MM.1S (cell line): ENCODE measurements around the gene MCF2L2.

Experiments
- EZH2phosphoT487 ChIP-seq: fragments of 300-600 bp; sonication (generic); IDR thresholded peaks from 2 replicates; pipeline ENCODE4 v1.6.1; 2018; ENCODE audit warnings: antibody characterized with exemption, low read length
- TF ChIP-seq, protein P1 (sequence below): fragments of 300-600 bp; sonication (generic); IDR thresholded peaks from 2 replicates; pipeline ENCODE4 v1.5.1; 2016; ENCODE audit warnings: antibody characterized with exemption, low read length, mixed read lengths

DNA sequence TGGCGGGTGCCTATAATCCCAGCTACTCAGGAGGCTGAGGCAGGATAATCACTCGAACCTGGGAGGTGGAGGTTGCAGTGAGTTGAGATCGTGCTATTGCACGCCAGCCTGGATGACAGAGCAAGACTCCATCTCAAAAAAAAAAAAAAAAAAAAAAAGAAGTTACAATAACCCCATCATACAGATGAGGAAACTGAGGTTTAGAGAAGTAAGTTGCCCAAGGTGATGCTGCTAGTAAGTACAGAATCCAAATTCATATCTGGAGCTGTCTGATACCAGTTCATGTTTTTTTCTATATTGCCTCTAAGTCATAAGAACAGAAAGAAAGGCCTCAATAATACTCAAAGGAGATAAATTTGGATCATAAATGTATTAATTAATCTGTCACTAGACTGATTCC is 40.6 kb downstream of the MCF2L2 start:
- TF ChIP-seq, protein P1, sequence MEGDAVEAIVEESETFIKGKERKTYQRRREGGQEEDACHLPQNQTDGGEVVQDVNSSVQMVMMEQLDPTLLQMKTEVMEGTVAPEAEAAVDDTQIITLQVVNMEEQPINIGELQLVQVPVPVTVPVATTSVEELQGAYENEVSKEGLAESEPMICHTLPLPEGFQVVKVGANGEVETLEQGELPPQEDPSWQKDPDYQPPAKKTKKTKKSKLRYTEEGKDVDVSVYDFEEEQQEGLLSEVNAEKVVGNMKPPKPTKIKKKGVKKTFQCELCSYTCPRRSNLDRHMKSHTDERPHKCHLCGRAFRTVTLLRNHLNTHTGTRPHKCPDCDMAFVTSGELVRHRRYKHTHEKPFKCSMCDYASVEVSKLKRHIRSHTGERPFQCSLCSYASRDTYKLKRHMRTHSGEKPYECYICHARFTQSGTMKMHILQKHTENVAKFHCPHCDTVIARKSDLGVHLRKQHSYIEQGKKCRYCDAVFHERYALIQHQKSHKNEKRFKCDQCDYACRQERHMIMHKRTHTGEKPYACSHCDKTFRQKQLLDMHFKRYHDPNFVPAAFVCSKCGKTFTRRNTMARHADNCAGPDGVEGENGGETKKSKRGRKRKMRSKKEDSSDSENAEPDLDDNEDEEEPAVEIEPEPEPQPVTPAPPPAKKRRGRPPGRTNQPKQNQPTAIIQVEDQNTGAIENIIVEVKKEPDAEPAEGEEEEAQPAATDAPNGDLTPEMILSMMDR: no peak
- no peak for TF ChIP-seq EZH2phosphoT487
